ENCODE measurements around the gene EXTL1.

GRCh38 chr1:25997828-25998761 is 23.5 kb upstream of the EXTL1 start, which contains the start of gene PAFAH2:
- TF ChIP-seq, protein P1, sequence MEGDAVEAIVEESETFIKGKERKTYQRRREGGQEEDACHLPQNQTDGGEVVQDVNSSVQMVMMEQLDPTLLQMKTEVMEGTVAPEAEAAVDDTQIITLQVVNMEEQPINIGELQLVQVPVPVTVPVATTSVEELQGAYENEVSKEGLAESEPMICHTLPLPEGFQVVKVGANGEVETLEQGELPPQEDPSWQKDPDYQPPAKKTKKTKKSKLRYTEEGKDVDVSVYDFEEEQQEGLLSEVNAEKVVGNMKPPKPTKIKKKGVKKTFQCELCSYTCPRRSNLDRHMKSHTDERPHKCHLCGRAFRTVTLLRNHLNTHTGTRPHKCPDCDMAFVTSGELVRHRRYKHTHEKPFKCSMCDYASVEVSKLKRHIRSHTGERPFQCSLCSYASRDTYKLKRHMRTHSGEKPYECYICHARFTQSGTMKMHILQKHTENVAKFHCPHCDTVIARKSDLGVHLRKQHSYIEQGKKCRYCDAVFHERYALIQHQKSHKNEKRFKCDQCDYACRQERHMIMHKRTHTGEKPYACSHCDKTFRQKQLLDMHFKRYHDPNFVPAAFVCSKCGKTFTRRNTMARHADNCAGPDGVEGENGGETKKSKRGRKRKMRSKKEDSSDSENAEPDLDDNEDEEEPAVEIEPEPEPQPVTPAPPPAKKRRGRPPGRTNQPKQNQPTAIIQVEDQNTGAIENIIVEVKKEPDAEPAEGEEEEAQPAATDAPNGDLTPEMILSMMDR (IDR thresholded peaks at IDR 0.05): peak; percentile 94
- TF ChIP-seq EZH2 (IDR thresholded peaks at IDR 0.05): peak; percentile 53
- no peak for TF ChIP-seq EZH2phosphoT487 (IDR thresholded peaks at IDR 0.05)
